LNCAP (cell line): ENCODE results near the gene MYDGF.

Source experiments
- CTCF ChIP-seq: fragments of 450-650 bp; IDR thresholded peaks from 2 replicates; pipeline ENCODE4 v1.5.1; 2017; ENCODE audit warnings: mild to moderate bottlenecking

Gene MYDGF

GRCh38 chr19:4676955-4677731 is 7.0 kb upstream of the MYDGF start:
- peak; percentile 35; the same call in 1 of the 2 replicates for TF ChIP-seq CTCF

GRCh38 chr19:4675346-4675745 is 5.2 kb upstream of the MYDGF start:
- TF ChIP-seq CTCF = no peak

GRCh38 chr19:4673726-4674125 is 3.6 kb upstream of the MYDGF start:
- TF ChIP-seq CTCF = no peak

- no peak for TF ChIP-seq CTCF
Observed at GRCh38 chr19:4673216-4673615, 3.1 kb upstream of the MYDGF start.

- no peak for TF ChIP-seq CTCF
Observed at GRCh38 chr19:4671185-4671851, 1.2 kb upstream of the MYDGF start.

- TF ChIP-seq CTCF = no peak
Observed at GRCh38 chr19:4664642-4665041, 5.5 kb downstream of the MYDGF start.

GRCh38 chr19:4662812-4663211 is 7.3 kb downstream of the MYDGF start:
- TF ChIP-seq CTCF = no peak
